ENCODE results near the gene EZH2. TPM values are rescaled to one million over a fixed set of nuclear protein-coding genes. Genes with fewer than 3 reads are reported as not detected.

EZH2 gene
- total RNA-seq, 1 experiment from 2014 or later = 35.4 TPM

- ATAC-seq (peak; percentile 5; the same call in 1 of the 2 replicates), DNase-seq (ENCODE audit: low spot score) (peak; percentile 31)
- ChIA-PET CTCF (interaction anchor here (0.8 to 1.6 kb wide), 3 partner anchors 27 to 79 kb away, joined by 3 to 9 read pairs (median 5); no protein-coding TSS in a partner anchor), POLR2A (interaction anchor here (0.5 to 1.4 kb wide), 4 partner anchors 9 to 58 kb away, joined by 3 to 6 read pairs (median 4); no protein-coding TSS in a partner anchor)
- H3K27ac Mint-ChIP-seq = peak overlapping the region; percentile 76; the same call in 1 of the 2 replicates
- peaks cover 11% of the 10 kb centered on the region for H3K4me1 Mint-ChIP-seq
- peaks cover 8% of the 10 kb centered on the region for H3K36me3 Mint-ChIP-seq
- no peaks in the 10 kb centered on the region; the same call in 1 of the 2 replicates for H3K27me3 Mint-ChIP-seq (ENCODE audit: low read depth)
- no peak for TF ChIP-seq NFE2L1 (CRISPR knock-in tag; IDR thresholded peaks at IDR 0.05)
- no peak for TF ChIP-seq NR2C2 (CRISPR knock-in tag; IDR thresholded peaks at IDR 0.05)
- peak; percentile 68; the same call in 1 of the 2 replicates for TF ChIP-seq ZNF423 (CRISPR knock-in tag; IDR thresholded peaks at IDR 0.05)
- H3K9me3 Mint-ChIP-seq = no peaks in the 10 kb centered on the region
- peak overlapping the region; percentile 91 for H3K4me3 Mint-ChIP-seq
Measured at GRCh38 chr7:148883266-148884048, 634 bp downstream of the EZH2 start.

DNA sequence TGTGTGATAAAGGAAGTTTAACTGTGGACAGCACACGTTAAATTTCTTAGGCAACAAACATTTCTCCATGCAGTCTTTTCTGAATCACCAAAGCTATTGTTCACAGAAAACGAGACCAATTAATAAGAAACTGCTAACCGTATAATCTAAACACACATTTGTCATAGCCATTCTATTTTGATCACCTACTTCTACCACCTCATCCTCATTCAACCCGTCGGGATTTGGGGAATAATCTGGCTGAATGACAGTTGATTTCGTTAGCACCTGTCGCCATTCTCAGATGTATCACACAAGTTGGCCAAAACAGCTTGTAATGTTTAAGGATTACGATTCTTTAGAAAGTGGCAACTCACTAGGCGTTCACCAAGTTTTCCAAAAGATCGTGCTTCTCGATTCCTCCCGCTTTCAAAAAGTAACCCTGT, 1.2 kb downstream of the EZH2 start:
- ChIA-PET POLR2A (interaction anchor here (0.7 to 1.4 kb wide), 2 partner anchors 9 to 58 kb away, joined by 4 to 6 read pairs; no protein-coding TSS in a partner anchor), CTCF (interaction anchor here (0.8 to 1.6 kb wide), 3 partner anchors 26 to 80 kb away, joined by 3 to 9 read pairs (median 5); no protein-coding TSS in a partner anchor)
- Mint-ChIP-seq H3K4me3 (peak overlapping the region; percentile 91), H3K9me3 (no peaks in the 10 kb centered on the region), H3K27ac (peak overlapping the region; percentile 76; the same call in 1 of the 2 replicates), H3K4me1 (peaks cover 11% of the 10 kb centered on the region), H3K36me3 (peaks cover 8% of the 10 kb centered on the region), H3K27me3 (ENCODE audit: low read depth) (no peaks in the 10 kb centered on the region; the same call in 1 of the 2 replicates)
- ATAC-seq (no peak), DNase-seq (ENCODE audit: low spot score) (no peak)
- no peak for TF ChIP-seq ZNF121 (CRISPR knock-in tag; IDR thresholded peaks at IDR 0.05)
- TF ChIP-seq, protein P1, sequence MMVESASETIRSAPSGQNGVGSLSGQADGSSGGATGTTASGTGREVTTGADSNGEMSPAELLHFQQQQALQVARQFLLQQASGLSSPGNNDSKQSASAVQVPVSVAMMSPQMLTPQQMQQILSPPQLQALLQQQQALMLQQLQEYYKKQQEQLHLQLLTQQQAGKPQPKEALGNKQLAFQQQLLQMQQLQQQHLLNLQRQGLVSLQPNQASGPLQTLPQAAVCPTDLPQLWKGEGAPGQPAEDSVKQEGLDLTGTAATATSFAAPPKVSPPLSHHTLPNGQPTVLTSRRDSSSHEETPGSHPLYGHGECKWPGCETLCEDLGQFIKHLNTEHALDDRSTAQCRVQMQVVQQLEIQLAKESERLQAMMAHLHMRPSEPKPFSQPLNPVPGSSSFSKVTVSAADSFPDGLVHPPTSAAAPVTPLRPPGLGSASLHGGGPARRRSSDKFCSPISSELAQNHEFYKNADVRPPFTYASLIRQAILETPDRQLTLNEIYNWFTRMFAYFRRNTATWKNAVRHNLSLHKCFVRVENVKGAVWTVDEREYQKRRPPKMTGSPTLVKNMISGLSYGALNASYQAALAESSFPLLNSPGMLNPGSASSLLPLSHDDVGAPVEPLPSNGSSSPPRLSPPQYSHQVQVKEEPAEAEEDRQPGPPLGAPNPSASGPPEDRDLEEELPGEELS (CRISPR knock-in tag; IDR thresholded peaks at IDR 0.05) = no peak
- TF ChIP-seq SMAD3 (CRISPR knock-in tag; IDR thresholded peaks at IDR 0.05; ENCODE audit: borderline replicate concordance) = no peak
- no peak for TF ChIP-seq TCF7 (CRISPR knock-in tag; IDR thresholded peaks at IDR 0.05; ENCODE audit: low read depth)
- TF ChIP-seq GTF2I (CRISPR knock-in tag; conservative IDR thresholded peaks at IDR 0.05) = no peak

DNA sequence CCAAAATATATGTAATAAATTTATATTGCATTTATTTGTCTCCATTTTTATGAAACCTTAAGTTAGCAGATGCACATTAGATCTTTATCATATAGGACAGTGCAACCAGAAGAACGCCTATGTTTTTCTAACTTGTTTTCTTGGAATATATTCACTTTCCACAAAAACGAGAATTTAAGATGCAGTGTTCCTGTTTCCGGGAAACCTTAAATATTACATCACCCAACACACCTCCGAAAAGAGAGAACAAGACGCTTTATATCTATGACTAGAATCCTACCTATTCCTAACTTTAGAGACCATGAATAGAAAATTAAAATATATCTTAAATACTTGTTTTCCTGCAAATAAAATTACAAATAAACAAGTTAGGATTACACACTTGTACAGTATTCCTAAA, 1.9 kb downstream of the EZH2 start:
- Mint-ChIP-seq H3K4me1 (peaks cover 16% of the 10 kb centered on the region), H3K4me3 (peak overlapping the region; percentile 91; the same call in 1 of the 2 replicates), H3K27ac (no peak overlapping the region), H3K36me3 (peaks cover 8% of the 10 kb centered on the region), H3K27me3 (ENCODE audit: low read depth) (no peaks in the 10 kb centered on the region; the same call in 1 of the 2 replicates), H3K9me3 (no peaks in the 10 kb centered on the region)
- DNase-seq (ENCODE audit: low spot score) (no peak), ATAC-seq (no peak)
- TF ChIP-seq CBFB (CRISPR knock-in tag; IDR thresholded peaks at IDR 0.05; ENCODE audit: low read depth) (no peak), ESRRA (CRISPR knock-in tag; IDR thresholded peaks at IDR 0.05; ENCODE audit: borderline replicate concordance) (no peak), USF1 (CRISPR knock-in tag; IDR thresholded peaks at IDR 0.05) (no peak), HMGA2 (CRISPR knock-in tag; IDR thresholded peaks at IDR 0.05) (no peak), SP1 (CRISPR knock-in tag; conservative IDR thresholded peaks at IDR 0.05) (no peak), TEAD4 (CRISPR knock-in tag; IDR thresholded peaks at IDR 0.05) (no peak), NR3C1 (CRISPR knock-in tag; conservative IDR thresholded peaks at IDR 0.05; ENCODE audit: low read depth) (no peak), JUN (CRISPR knock-in tag; IDR thresholded peaks at IDR 0.05) (no peak), OVOL2 (CRISPR knock-in tag; IDR thresholded peaks at IDR 0.05; ENCODE audit: borderline replicate concordance) (no peak), AFF4 (CRISPR knock-in tag; IDR thresholded peaks at IDR 0.05; ENCODE audit: borderline replicate concordance) (no peak), CREB1 (CRISPR knock-in tag; IDR thresholded peaks at IDR 0.05) (no peak)
- ChIA-PET POLR2A (no interaction called here), CTCF (interaction anchor here (1.6 kb wide), 1 partner anchor 26 kb away, joined by 9 read pairs; no protein-coding TSS in a partner anchor)
